ENCODE results near the gene BRINP2. TPM values are rescaled to one million over a fixed set of nuclear protein-coding genes. Genes with fewer than 3 reads are reported as not detected.

BRINP2 gene
- total and polyA plus RNA-seq, 5 donors, result 0.17 to 0.33 (median 0.20) TPM

DNA sequence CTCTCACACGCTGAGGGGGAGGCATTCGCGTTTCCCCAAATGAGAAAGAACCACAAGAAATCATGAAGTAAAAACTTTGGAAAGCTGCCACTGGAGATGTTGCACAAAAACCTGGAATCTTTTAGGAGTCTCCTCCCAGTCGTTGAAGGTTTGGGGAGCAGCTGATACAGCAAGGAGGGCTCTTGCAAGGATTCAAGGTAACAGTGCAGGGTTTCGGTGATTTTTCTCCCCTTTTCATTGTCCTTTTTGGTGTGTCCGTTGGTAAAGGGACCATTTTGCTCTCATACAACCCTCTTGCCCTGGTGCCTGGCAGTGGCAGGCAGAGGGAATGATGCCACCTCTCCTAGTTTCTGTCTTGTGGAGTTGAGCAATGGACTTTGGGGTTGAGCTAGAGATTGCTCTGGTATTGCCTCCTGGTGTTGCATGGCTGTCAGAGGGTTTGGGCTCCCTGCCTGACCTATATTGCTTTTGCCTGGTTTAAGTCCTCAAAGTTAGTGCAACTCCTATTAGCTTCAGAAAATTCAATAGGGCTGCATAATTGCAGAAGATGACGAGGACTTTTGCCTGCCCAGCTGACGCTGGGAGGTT lies 872 bp downstream of the BRINP2 start:
- Histone ChIP-seq H3K27ac (ENCODE audit: low read length) (no peak overlapping the region), H3K9me3 (ENCODE audit: control insufficient read depth, low read length) (no peaks in the 10 kb centered on the region), H3K4me1 (ENCODE audit: control insufficient read depth, insufficient read depth, low read length) (no peaks in the 10 kb centered on the region), H3K27me3 (ENCODE audit: control insufficient read depth, insufficient read depth) (no peaks in the 10 kb centered on the region), H3K4me3 (ENCODE audit: low read length) (peak overlapping the region; percentile 1)
- intact Hi-C loops (cut with DNase I), result no loop called here
- DNase-seq (no peak), ATAC-seq (no peak)
- WGBS, result 17% methylated on average over 8 of the region's 8 CpGs

DNA sequence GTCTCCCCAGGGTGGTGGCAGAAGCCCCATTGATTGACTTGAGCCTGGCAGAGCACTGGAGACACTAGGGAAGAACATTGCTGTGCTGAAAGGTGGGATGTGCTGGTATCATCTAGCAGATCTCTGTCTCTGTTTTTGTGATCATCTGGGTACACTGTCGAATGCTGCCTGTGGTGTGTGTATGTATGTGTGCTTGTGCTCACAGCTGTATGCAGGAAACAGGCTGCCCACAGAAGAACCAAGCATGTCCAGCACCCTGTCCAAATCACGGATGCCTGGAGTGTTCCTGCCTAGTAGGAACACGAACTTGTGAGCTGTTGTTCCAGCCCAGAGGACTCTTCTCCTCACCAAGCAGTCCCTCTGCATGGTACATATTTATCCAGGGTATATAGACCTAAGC lies 1.5 kb downstream of the BRINP2 start:
- 63% methylated on average over 3 of the region's 3 CpGs for WGBS
- no peak overlapping the region for H3K27ac ChIP-seq (ENCODE audit: low read length)
- no peak for ATAC-seq
- no peak overlapping the region for H3K4me3 ChIP-seq (ENCODE audit: low read length)
- H3K27me3 ChIP-seq (ENCODE audit: control insufficient read depth, insufficient read depth), result no peaks in the 10 kb centered on the region
- DNase-seq, result no peak
- H3K4me1 ChIP-seq (ENCODE audit: control insufficient read depth, insufficient read depth, low read length), result no peaks in the 10 kb centered on the region
- H3K9me3 ChIP-seq (ENCODE audit: control insufficient read depth, low read length), result no peaks in the 10 kb centered on the region
- intact Hi-C loops (cut with DNase I), result no loop called here

DNA sequence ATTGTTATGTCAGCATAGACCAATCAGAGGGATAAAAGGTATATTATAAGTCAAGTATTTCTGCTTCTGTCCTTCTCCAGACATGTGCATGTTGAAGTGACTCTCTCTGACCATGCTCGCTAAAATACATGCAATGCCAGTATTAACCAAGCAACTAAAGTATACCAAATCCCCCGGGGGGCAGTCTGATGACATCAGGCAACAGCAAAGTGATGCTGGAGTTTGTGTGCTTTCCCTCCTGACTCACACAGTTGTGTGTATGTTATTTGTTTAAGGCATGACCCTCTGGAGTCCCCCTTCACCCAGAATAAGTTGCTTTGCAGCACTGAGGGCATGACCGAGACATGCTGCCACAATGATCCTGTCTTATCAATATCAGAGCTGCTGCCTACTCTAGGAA lies 2.1 kb downstream of the BRINP2 start:
- no peaks in the 10 kb centered on the region for H3K27me3 ChIP-seq (ENCODE audit: control insufficient read depth, insufficient read depth)

DNA sequence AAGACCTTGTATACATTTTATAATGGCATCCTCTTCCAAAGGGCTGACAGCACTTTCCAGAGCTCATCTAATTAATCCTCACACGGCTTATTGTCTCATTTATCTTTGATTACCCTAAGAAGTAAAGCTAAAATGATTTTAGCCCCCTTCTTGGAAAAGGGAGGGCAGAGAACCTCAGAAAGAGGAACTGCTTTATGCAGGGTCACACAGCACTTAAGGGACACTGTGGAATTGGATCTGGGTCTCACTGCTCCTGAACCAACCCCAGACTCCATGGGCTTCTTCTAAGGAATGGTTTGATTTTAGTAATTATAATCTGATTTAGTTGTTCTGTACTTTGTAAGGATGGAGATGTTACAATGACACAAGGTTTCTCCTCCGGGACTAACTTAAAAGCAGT lies 3.2 kb downstream of the BRINP2 start:
- no peak for DNase-seq
- intact Hi-C loops (cut with DNase I), result no loop called here
- Histone ChIP-seq H3K27ac (ENCODE audit: low read length) (no peak overlapping the region), H3K4me3 (ENCODE audit: low read length) (no peak overlapping the region), H3K9me3 (ENCODE audit: control insufficient read depth, low read length) (no peaks in the 10 kb centered on the region), H3K27me3 (ENCODE audit: control insufficient read depth, insufficient read depth) (no peaks in the 10 kb centered on the region), H3K4me1 (ENCODE audit: control insufficient read depth, insufficient read depth, low read length) (no peaks in the 10 kb centered on the region)
- WGBS, result 82% methylated on average over 2 of the region's 2 CpGs
- no peak for ATAC-seq

More for the DNA sequence above, 2.1 kb downstream of the BRINP2 start:
- intact Hi-C loops (cut with DNase I), result no loop called here
- ATAC-seq, result no peak
- Histone ChIP-seq H3K9me3 (ENCODE audit: control insufficient read depth, low read length) (no peaks in the 10 kb centered on the region), H3K27ac (ENCODE audit: low read length) (no peak overlapping the region), H3K4me3 (ENCODE audit: low read length) (no peak overlapping the region), H3K4me1 (ENCODE audit: control insufficient read depth, insufficient read depth, low read length) (no peaks in the 10 kb centered on the region)
- no peak for DNase-seq
- 75% methylated on average over 3 of the region's 3 CpGs for WGBS

DNA sequence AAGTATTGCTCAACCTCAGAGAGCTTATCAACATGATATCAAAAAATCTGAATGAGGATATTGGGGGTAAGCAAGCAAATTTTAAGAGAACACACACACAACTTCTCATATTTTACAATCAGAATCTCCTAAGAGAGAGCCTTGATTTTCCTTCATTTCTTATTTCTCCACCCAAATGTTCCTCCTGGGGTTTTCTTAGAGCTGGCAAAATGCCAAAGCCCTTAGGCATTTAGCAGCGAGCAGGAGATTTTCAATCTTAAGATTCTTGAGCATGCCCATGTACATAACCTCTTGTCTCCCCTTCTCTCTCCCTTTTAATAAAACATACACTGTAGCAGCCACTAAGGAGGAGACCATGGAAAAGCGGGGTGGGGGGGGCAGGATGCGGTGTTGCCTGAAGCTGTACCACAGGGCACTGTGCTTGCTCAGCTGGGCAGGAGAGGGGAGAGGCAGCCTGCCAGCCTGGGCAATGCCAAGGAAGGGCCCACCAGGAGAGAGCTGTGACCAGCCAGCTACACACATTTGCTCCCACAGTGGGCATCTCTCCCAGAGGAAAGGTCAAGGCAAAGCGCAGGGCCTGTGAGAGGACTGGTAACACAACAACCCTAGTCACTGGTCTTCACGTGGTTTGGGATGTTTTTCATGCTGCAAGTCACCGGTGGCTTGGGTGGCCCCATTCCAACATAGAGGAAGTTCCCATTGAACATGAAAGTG lies 4.3 kb downstream of the BRINP2 start:
- intact Hi-C loops (cut with DNase I), result no loop called here
- WGBS, result 77% methylated on average over 6 of the region's 6 CpGs
- ATAC-seq (no peak), DNase-seq (peak in 2 of 3 donors; percentile 35 to 40)
- Histone ChIP-seq H3K4me1 (ENCODE audit: control insufficient read depth, insufficient read depth, low read length) (no peaks in the 10 kb centered on the region), H3K27ac (ENCODE audit: low read length) (no peak overlapping the region), H3K4me3 (ENCODE audit: low read length) (no peak overlapping the region), H3K9me3 (ENCODE audit: control insufficient read depth, low read length) (no peaks in the 10 kb centered on the region), H3K27me3 (ENCODE audit: control insufficient read depth, insufficient read depth) (no peaks in the 10 kb centered on the region)

DNA sequence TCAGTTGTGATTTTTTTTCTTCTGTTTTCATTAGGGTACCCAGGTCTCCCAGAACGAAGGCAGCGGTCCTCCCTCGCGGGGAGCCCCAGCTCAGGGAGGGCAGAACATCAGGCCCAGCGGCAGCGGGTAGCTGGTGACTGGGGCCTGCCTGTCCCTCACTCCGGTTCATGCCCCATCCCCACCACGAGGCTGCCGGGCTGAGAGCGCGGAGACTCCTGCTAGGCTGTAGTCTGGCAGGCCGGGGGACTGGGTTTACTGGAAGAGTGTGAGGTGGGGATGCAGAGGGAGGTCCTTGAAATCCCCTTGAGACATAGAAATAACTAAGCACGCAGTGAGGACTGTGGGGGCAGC lies 10.5 kb downstream of the BRINP2 start:
- H3K9me3 ChIP-seq (ENCODE audit: control insufficient read depth, low read length), result no peaks in the 10 kb centered on the region
- WGBS, result 42% methylated on average over 13 of the region's 13 CpGs
- intact Hi-C loops (cut with DNase I), result loop anchor here (5.0 kb wide), 1 partner anchor 284 kb away; no protein-coding TSS in a partner anchor
- no peaks in the 10 kb centered on the region for H3K4me1 ChIP-seq (ENCODE audit: control insufficient read depth, insufficient read depth, low read length)
- H3K27ac ChIP-seq (ENCODE audit: low read length), result no peak overlapping the region
- DNase-seq (peak in 2 of 3 donors; percentile 31 to 45), ATAC-seq (peak; percentile 26 to 29)
- no peaks in the 10 kb centered on the region for H3K27me3 ChIP-seq (ENCODE audit: control insufficient read depth, insufficient read depth)
- no peak overlapping the region for H3K4me3 ChIP-seq (ENCODE audit: low read length)

DNA sequence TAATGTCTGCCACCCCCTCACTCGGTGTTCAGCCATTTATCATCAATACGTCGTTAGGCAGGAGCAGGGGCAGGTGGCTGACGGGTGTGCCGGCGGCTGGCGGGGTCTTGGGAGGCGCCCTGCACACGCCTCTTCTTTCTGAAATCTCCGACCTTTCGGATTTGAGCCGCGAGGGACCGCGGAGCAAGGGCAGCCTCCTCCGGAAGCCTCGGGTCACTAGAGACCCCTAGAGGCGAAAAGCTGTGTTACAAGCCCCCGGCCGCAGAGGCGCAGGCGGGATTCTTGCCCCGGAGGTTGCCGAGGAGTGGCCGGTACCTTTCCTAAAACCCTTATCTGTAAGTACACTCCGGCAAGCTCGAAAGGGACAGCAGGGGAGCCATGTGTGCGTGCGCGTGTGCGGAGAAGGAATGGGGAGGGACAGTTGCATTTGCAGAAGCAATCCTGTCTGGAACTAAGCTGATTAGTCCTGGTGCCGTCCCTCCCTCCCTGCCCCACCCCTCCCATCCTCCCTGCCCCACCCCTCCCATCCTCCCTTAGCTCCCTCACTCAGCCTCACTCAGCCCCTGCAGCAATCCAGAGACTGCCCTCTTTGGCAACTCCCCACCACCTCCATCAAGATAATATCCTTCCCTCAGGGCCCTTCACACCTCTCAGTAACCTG lies 11.0 kb downstream of the BRINP2 start:
- H3K4me3 ChIP-seq (ENCODE audit: low read length), result no peak overlapping the region
- DNase-seq (peak; percentile 53 to 79 (median 68)), ATAC-seq (peak; percentile 74 to 76)
- no peak overlapping the region for H3K27ac ChIP-seq (ENCODE audit: low read length)
- 1% methylated on average over 32 of the region's 32 CpGs for WGBS
- no peaks in the 10 kb centered on the region for H3K9me3 ChIP-seq (ENCODE audit: control insufficient read depth, low read length)
- no peaks in the 10 kb centered on the region for H3K4me1 ChIP-seq (ENCODE audit: control insufficient read depth, insufficient read depth, low read length)
- no peaks in the 10 kb centered on the region for H3K27me3 ChIP-seq (ENCODE audit: control insufficient read depth, insufficient read depth)
- intact Hi-C loops (cut with DNase I), result loop anchor here (5.0 kb wide), 1 partner anchor 284 kb away; no protein-coding TSS in a partner anchor

DNA sequence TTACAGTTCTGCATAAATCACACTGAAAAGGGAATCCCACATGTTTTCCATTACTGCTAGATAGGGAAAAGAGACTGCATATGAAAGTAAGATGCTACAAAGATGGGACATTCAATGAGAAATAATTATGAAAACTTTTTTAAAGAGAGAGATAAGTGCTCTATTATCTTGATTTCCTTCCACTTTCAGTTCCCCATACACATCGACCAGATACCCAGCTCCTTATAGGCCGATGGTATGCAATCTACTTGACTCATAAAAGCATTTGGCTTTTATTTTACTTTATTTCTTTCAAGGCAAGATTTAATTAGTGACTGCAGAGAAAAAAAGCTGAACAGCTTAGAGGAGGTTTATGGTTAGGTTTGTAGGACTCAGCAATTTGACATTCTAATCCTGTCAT lies 13.1 kb downstream of the BRINP2 start:
- DNase-seq (no peak), ATAC-seq (no peak)
- intact Hi-C loops (cut with DNase I), result loop anchor here (5.0 kb wide), 1 partner anchor 287 kb away; no protein-coding TSS in a partner anchor
- H3K4me3 ChIP-seq (ENCODE audit: low read length), result no peak overlapping the region
- no peak overlapping the region for H3K27ac ChIP-seq (ENCODE audit: low read length)
- WGBS, result 75% methylated on average over 2 of the region's 2 CpGs
- no peaks in the 10 kb centered on the region for H3K9me3 ChIP-seq (ENCODE audit: control insufficient read depth, low read length)
- no peaks in the 10 kb centered on the region for H3K4me1 ChIP-seq (ENCODE audit: control insufficient read depth, insufficient read depth, low read length)
- no peaks in the 10 kb centered on the region for H3K27me3 ChIP-seq (ENCODE audit: control insufficient read depth, insufficient read depth)

DNA sequence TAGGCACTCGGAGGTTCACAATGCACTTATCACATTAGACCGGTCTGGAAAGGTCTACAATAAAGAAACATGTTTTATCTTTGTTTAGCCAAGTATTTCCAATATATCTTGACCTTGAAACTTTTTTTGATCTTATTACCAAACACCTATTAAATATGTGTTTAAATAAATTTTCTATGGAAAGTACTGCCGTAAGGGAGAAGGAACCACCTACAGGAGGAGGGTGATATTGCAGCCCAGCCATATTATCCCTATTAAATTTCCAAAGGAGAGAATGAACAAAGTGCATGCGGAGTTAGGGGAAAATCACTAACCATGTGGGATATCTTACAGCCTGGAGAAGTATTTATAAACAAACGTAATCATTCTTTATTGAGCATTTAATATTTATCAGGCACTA lies 14.5 kb downstream of the BRINP2 start:
- no peak for DNase-seq
- WGBS, result 78% methylated on average over 5 of the region's 5 CpGs
- intact Hi-C loops (cut with DNase I), result no loop called here
- no peak for ATAC-seq
- Histone ChIP-seq H3K4me3 (ENCODE audit: low read length) (no peak overlapping the region), H3K27me3 (ENCODE audit: control insufficient read depth, insufficient read depth) (no peaks in the 10 kb centered on the region), H3K27ac (ENCODE audit: low read length) (no peak overlapping the region), H3K9me3 (ENCODE audit: control insufficient read depth, low read length) (no peaks in the 10 kb centered on the region), H3K4me1 (ENCODE audit: control insufficient read depth, insufficient read depth, low read length) (no peaks in the 10 kb centered on the region)

DNA sequence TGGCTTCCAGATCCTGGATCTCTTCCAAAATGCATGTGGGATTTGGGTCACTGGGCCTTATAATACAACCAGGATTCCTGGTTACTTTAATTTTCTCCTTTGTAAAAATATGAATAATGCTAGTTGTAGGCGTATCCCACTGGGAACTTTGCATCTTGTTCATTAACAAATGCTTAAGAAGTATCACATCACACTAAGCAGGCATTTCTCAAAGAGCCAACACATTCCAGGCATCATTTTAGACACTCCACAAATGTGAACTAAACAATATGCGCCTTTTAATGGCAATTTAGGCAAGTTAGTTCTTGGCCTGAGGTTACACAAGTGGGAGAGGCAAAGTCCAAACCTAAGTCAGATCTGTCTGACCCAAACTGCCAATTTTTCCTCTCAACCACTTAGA lies 15.9 kb downstream of the BRINP2 start:
- no peak overlapping the region for H3K4me3 ChIP-seq (ENCODE audit: low read length)
- ATAC-seq (no peak), DNase-seq (no peak)
- no peaks in the 10 kb centered on the region for H3K27me3 ChIP-seq (ENCODE audit: control insufficient read depth, insufficient read depth)
- 93% methylated on average over 2 of the region's 2 CpGs for WGBS
- no peaks in the 10 kb centered on the region for H3K4me1 ChIP-seq (ENCODE audit: control insufficient read depth, insufficient read depth, low read length)
- intact Hi-C loops (cut with DNase I), result no loop called here
- H3K9me3 ChIP-seq (ENCODE audit: control insufficient read depth, low read length), result no peaks in the 10 kb centered on the region
- H3K27ac ChIP-seq (ENCODE audit: low read length), result no peak overlapping the region

DNA sequence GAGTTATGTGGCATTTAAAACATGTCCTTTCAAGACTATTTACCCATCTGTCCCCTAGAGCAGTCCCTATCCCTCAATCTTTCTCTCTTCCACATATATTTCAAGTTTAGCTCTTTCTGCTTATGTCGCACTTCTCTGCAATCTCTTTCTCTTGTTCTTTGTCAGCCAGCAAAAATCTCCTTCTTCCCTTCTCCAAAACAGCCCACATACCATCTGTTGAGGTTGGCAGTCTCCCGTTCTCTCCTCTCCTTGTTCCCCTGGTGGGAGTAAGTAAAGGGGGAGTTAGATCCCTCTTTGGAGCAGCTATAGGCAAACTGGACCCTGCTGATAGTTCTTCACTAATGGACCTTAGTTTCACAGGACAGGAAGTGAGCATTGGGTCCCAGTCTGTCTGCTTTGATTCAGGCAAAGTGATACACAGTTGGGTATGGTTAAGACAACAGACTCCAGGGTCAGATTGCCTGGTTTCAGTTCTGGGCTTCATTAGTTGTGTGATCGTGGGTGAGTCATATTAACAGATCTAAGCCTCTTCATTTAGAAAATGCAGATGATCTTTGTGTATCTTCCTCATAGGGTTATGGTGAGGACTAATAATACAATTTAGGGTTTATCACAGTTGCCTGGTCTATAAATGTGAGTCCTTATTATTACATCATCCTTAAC lies 19.7 kb downstream of the BRINP2 start:
- ATAC-seq (no peak), DNase-seq (no peak)
- Histone ChIP-seq H3K4me1 (ENCODE audit: control insufficient read depth, insufficient read depth, low read length) (no peaks in the 10 kb centered on the region), H3K9me3 (ENCODE audit: control insufficient read depth, low read length) (no peaks in the 10 kb centered on the region), H3K4me3 (ENCODE audit: low read length) (no peak overlapping the region), H3K27ac (ENCODE audit: low read length) (no peak overlapping the region), H3K27me3 (ENCODE audit: control insufficient read depth, insufficient read depth) (no peaks in the 10 kb centered on the region)
- WGBS, result 58% methylated on average over 3 of the region's 3 CpGs
- intact Hi-C loops (cut with DNase I), result no loop called here
